Endothelial cell of umbilical vein (primary cell): ENCODE data around the gene DTX3L. TPM values are rescaled to one million over a fixed set of nuclear protein-coding genes. Genes with fewer than 3 reads are reported as not detected.

Experiments
- BruUV-seq: library from RNA; stranded (reverse); fragments of 400-500 nt; replicated peaks from 2 replicates; lab custom pipeline; 2021; lab: Mats Ljungman, UMichigan
- CTCF ChIA-PET: fragments of 300-600, 350-600 bp; sonication (Branson Sonifier 250); formaldehyde crosslinking; loops from one replicate; lab custom pipeline; 2021; ENCODE audit warnings: antibody characterized with exemption, inconsistent platforms; lab: Charles Lee
- POLR2A ChIA-PET: fragments of 300-600, 350-600 bp; sonication (Branson Sonifier 250); formaldehyde crosslinking; loops from one replicate; lab custom pipeline; 2021; ENCODE audit warnings: antibody characterized with exemption, inconsistent platforms; lab: Charles Lee
- DNase-seq: peaks from one replicate; pipeline ENCODE4 v3.0.0-alpha.2; 2011; ENCODE audit warnings: low read depth, low spot score
- FAIRE-seq: peaks from 2 replicates; lab custom pipeline; 2011; peaks lifted over from hg19 to GRCh38; lab: Jason Lieb, UNC
- H2AFZ ChIP-seq: 2 replicates; pipeline ENCODE4 v1.6.0; 2012; ENCODE audit warnings: low read depth, low read length, control low read depth, inconsistent platforms
- H3K27ac ChIP-seq: 2 replicates; pipeline ENCODE4 v1.5.1; 2011; ENCODE audit warnings: low read depth, mild to moderate bottlenecking, control low read depth, low read length, moderate library complexity; ENCODE audit not compliant: insufficient read depth
- H3K27me3 ChIP-seq, 2 experiments: 2 replicates each; pipeline versions ENCODE4 v1.6.0 to v1.6.1; 2011; ENCODE audit warnings: low read length in 2 of 2, mixed read lengths in 1 of 2; ENCODE audit not compliant: control insufficient read depth in 2 of 2, insufficient read depth in 2 of 2
- H3K36me3 ChIP-seq, 2 experiments: 2 replicates in 1 of 2; 3 replicates in 1 of 2; pipeline ENCODE4 v1.5.1; 2011; ENCODE audit warnings: low read length in 2 of 2, mild to moderate bottlenecking in 1 of 2, moderate library complexity in 1 of 2; ENCODE audit not compliant: control insufficient read depth in 2 of 2, insufficient read depth in 2 of 2; ENCODE audit errors: extremely low read depth in 1 of 2
- H3K4me1 ChIP-seq: 3 replicates; pipeline ENCODE4 v1.5.1; 2011; ENCODE audit warnings: mild to moderate bottlenecking, low read length; ENCODE audit not compliant: control insufficient read depth, insufficient read depth; ENCODE audit errors: extremely low read depth
- H3K4me2 ChIP-seq: 2 replicates; pipeline ENCODE4 v1.6.1; 2011; ENCODE audit warnings: low read length, control low read depth, mixed read lengths; ENCODE audit not compliant: insufficient read depth
- H3K4me3 ChIP-seq, 3 experiments: fragments of 200-600 bp in 1 of 3; sonication (generic), shearing (Covaris generic) in 1 of 3; replicated peaks in 1 of 3; 2 replicates each; pipeline ENCODE4 v1.5.1; 2011 to 2016; ENCODE audit warnings: control low read depth in 3 of 3, low read length in 3 of 3, mild to moderate bottlenecking in 2 of 3, inconsistent platforms in 1 of 3, low read depth in 1 of 3, moderate library complexity in 1 of 3; ENCODE audit not compliant: insufficient read depth in 1 of 3
- H3K79me2 ChIP-seq: 2 replicates; pipeline ENCODE4 v1.6.0; 2012; ENCODE audit warnings: low read length, inconsistent platforms; ENCODE audit not compliant: control insufficient read depth, insufficient read depth
- H3K9ac ChIP-seq: replicated peaks from 2 replicates; pipeline ENCODE3; 2011; ENCODE audit warnings: low read length, control low read depth; ENCODE audit not compliant: insufficient read depth; ENCODE audit errors: extremely low read depth
- H3K9me1 ChIP-seq: replicated peaks from 3 replicates; pipeline ENCODE4 v1.6.0; 2011; ENCODE audit warnings: mild to moderate bottlenecking, low read length; ENCODE audit not compliant: control insufficient read depth, insufficient read depth; ENCODE audit errors: extremely low read depth
- H3K9me3 ChIP-seq: replicated peaks from 2 replicates; pipeline ENCODE4 v1.5.1; 2012; ENCODE audit warnings: low read length, inconsistent platforms; ENCODE audit not compliant: control insufficient read depth, insufficient read depth
- H4K20me1 ChIP-seq: replicated peaks from 2 replicates; pipeline ENCODE3; 2011; ENCODE audit warnings: mild to moderate bottlenecking, low read length; ENCODE audit not compliant: control insufficient read depth, insufficient read depth; ENCODE audit errors: extremely low read depth
- CTCF ChIP-seq, 2 donors: IDR thresholded peaks; 1 replicate in 1 of 2; 2 replicates in 1 of 2; pipeline ENCODE4 v1.5.1; 2011; ENCODE audit warnings: low read length in 2 of 2, mild to moderate bottlenecking in 2 of 2, moderate library complexity in 2 of 2, control low read depth in 1 of 2, inconsistent platforms in 1 of 2, low read depth in 1 of 2; ENCODE audit not compliant: insufficient read depth in 1 of 2; ENCODE audit errors: extremely low read depth in 1 of 2
- EZH2 ChIP-seq: IDR thresholded peaks from 2 replicates; pipeline ENCODE4 v1.6.1; 2012; ENCODE audit warnings: borderline replicate concordance, low read depth, mild to moderate bottlenecking, moderate library complexity, low read length, inconsistent platforms; ENCODE audit not compliant: severe bottlenecking
- FOS ChIP-seq: IDR thresholded peaks from 2 replicates; pipeline ENCODE4 v1.6.1; 2011; ENCODE audit warnings: mild to moderate bottlenecking, low read length, moderate library complexity, borderline replicate concordance; ENCODE audit not compliant: insufficient read depth
- GATA2 ChIP-seq: IDR thresholded peaks from 2 replicates; pipeline ENCODE4 v1.7.0; 2011; ENCODE audit warnings: low read depth, mild to moderate bottlenecking, moderate library complexity, mixed read lengths, low read length; ENCODE audit not compliant: insufficient read length, insufficient read depth
- JUN ChIP-seq: IDR thresholded peaks from 2 replicates; pipeline ENCODE4 v1.6.1; 2011; ENCODE audit warnings: borderline replicate concordance, low read depth; ENCODE audit not compliant: insufficient read length, insufficient read depth
- MAX ChIP-seq: IDR thresholded peaks from 2 replicates; pipeline ENCODE4 v1.6.1; 2011; ENCODE audit not compliant: insufficient read depth, insufficient read length
- MYC ChIP-seq: IDR thresholded peaks from one replicate; pipeline ENCODE4 v1.6.1; 2011; ENCODE audit warnings: mild to moderate bottlenecking, low read depth, low read length
- POLR2A ChIP-seq: IDR thresholded peaks from 2 replicates; pipeline ENCODE4 v1.6.1; 2012; ENCODE audit warnings: low read depth, mild to moderate bottlenecking, control low read depth, low read length
- POLR2AphosphoS5 ChIP-seq: IDR thresholded peaks from 2 replicates; pipeline ENCODE4 v1.6.1; 2012; ENCODE audit warnings: low read depth, mild to moderate bottlenecking, control low read depth, low read length, moderate library complexity; ENCODE audit not compliant: insufficient read depth
- dilution Hi-C: fragments of 300-500 bp; cut with MboI; formaldehyde crosslinking; loops from one replicate; pipeline ENCODE4 v1.15.0; 2019; ENCODE audit warnings: low sequenced_read_pairs; ENCODE audit not compliant: extremely low pct_ligation_motif_present
- intact Hi-C: fragments of 100-400 bp; cut with micrococcal nuclease; formaldehyde crosslinking; loops from one replicate; pipeline ENCODE4 v1.10.0; 2022
- polyA plus RNA-seq, 4 experiments: library from polyadenylated mRNA; depleted of rRNA in 3 of 4; stranded (reverse) in 3 of 4; unstranded in 1 of 4; fragments of >200 nt; gene quantifications; 2 replicates each; pipeline versions ENCODE4 v1.2.1 to v1.2.3, GENCODE V29; 2011 to 2012; ENCODE audit warnings: missing spikeins in 1 of 4
- total RNA-seq: library from RNA; stranded (reverse); gene quantifications from 2 replicates; pipeline ENCODE4 v1.2.3, GENCODE V29; 2021

The DTX3L gene
- total and polyA plus RNA-seq, 2 donors (not counting 3 experiments of a cell fraction or from before 2014, with no cell fraction given) = 3.2 to 20.5 TPM

GRCh38 chr3:122612696-122613095, 48.6 kb downstream of the DTX3L start:
- H4K20me1 ChIP-seq = no peaks in the 10 kb centered on the region
- peaks cover 0 to 2% of the 10 kb centered on the region in 2 experiments for H3K27me3 ChIP-seq
- no peak overlapping the region for H3K4me2 ChIP-seq
- no peaks in the 10 kb centered on the region for H3K9me1 ChIP-seq
- H3K9me3 ChIP-seq = peaks cover 4% of the 10 kb centered on the region
- no peaks in the 10 kb centered on the region for H3K36me3 ChIP-seq
- no peak overlapping the region for H3K9ac ChIP-seq
- H3K4me3 ChIP-seq = no peak overlapping the region
- no peak overlapping the region for H2AFZ ChIP-seq
- DNase-seq = no peak
- no TSS peak for BruUV-seq
- intact Hi-C loops = no loop called here
- H3K4me1 ChIP-seq = peaks cover 3% of the 10 kb centered on the region
- no peaks in the 10 kb centered on the region for H3K79me2 ChIP-seq
- no peak overlapping the region for H3K27ac ChIP-seq
- TF ChIP-seq GATA2 (no peak), MAX (no peak), FOS (no peak), EZH2 (no peak), JUN (no peak), CTCF (IDR thresholded peaks at IDR 0.05; ENCODE audit: extremely low read depth in 1 of 2, insufficient read depth in 1 of 2, low read depth in 1 of 2, low read length in 2 of 2) (no peak), MYC (no peak), POLR2A (no peak), POLR2AphosphoS5 (no peak)
- FAIRE-seq = no peak
- ChIA-PET POLR2A (no interaction called here), CTCF (interaction anchor here (0.7 to 1.3 kb wide), 3 partner anchors 8 to 34 kb away, joined by 3 read pairs; no protein-coding TSS in a partner anchor)
- dilution Hi-C loops = no loop called here
